ENCODE data around the gene RANBP10. TPM values are rescaled to one million over a fixed set of nuclear protein-coding genes. Genes with fewer than 3 reads are reported as not detected.

RANBP10 gene
- total and polyA plus RNA-seq, 2 of the 8 experiments (the other 6 are each of a cell fraction or from before 2014, with no cell fraction given): 14.2 to 16.8 TPM

DNA sequence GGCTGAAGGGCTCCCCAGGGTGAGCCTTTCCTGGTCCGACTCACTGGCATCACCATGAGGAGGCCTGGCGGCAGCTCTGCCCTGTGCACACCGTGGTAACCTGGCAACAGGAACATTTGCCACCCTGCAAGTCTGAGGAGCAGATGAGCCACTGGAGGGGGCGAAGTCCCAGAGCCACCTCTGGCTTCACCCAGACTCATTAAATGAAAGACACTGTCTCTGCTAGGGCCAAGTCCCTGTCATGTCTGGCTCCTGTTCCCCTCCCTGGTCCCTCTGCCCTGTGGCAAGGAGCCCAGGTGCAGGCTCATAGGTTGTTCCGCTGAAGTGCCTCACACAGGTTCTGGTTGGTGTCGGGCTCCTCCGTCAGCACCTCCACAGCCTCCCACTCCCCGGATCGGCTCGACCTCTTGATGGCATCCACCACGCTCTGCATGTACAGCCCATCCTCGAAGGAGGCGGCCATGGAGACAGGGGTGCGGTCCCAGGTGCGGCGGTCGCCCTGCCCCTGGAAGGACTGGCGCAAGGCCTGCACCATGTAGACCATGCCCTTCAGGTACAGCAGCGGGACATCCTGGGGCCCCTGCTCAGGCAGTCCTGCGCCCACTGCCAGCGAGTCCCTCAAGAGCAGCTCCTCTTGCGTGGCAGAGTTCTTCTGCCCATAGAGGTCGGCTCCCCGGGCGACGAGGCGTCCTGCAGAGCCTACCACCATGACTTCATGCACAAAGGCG is 131.3 kb downstream of the RANBP10 start (continued):
- TF ChIP-seq ASH2L (IDR thresholded peaks at IDR 0.05; ENCODE audit: low read length) (no peak), SIRT6 (IDR thresholded peaks at IDR 0.05; ENCODE audit: low read length) (no peak)
